Skeletal muscle satellite cell (primary cell): ENCODE measurements around the gene MYO18B.

Experiments
- H3K27me3 ChIP-seq: 2 replicates; pipeline ENCODE4 v1.7.0; 2013; ENCODE audit warnings: low read length; ENCODE audit not compliant: control insufficient read depth, insufficient read depth
- H3K36me3 ChIP-seq: 2 replicates; pipeline ENCODE4 v1.7.0; 2013; ENCODE audit warnings: mild to moderate bottlenecking, control low read depth, low read length; ENCODE audit not compliant: insufficient read depth
- H3K4me1 ChIP-seq: 2 replicates; pipeline ENCODE4 v1.7.0; 2013; ENCODE audit warnings: low read length; ENCODE audit not compliant: control insufficient read depth, insufficient read depth
- H3K4me2 ChIP-seq: 2 replicates; pipeline ENCODE4 v1.7.0; 2013; ENCODE audit warnings: mild to moderate bottlenecking, low read length
- H3K4me3 ChIP-seq: 2 replicates; pipeline ENCODE4 v1.7.0; 2013; ENCODE audit warnings: low read length
- H3K9ac ChIP-seq: 2 replicates; pipeline ENCODE4 v1.7.0; 2013; ENCODE audit warnings: mild to moderate bottlenecking, low read depth, low read length, moderate library complexity
- H3K9me3 ChIP-seq: replicated peaks from 2 replicates; pipeline ENCODE4 v1.7.0; 2013; ENCODE audit warnings: mild to moderate bottlenecking, control low read depth, low read length

MYO18B gene

GRCh38 chr22:25898707-25899365 lies 156.8 kb downstream of the MYO18B start:
- H3K4me3 ChIP-seq, result no peak overlapping the region
- H3K9ac ChIP-seq, result no peak overlapping the region
- no peaks in the 10 kb centered on the region for H3K9me3 ChIP-seq
- peaks cover 84% of the 10 kb centered on the region for H3K36me3 ChIP-seq
- H3K4me2 ChIP-seq, result no peak overlapping the region
- no peaks in the 10 kb centered on the region for H3K27me3 ChIP-seq
- H3K4me1 ChIP-seq, result no peaks in the 10 kb centered on the region

GRCh38 chr22:25899566-25899965 lies 157.6 kb downstream of the MYO18B start:
- Histone ChIP-seq H3K4me1 (no peaks in the 10 kb centered on the region), H3K9ac (no peak overlapping the region), H3K4me3 (no peak overlapping the region), H3K36me3 (peaks cover 86% of the 10 kb centered on the region), H3K4me2 (no peak overlapping the region), H3K27me3 (no peaks in the 10 kb centered on the region), H3K9me3 (no peaks in the 10 kb centered on the region)

GRCh38 chr22:25900390-25900789 lies 158.4 kb downstream of the MYO18B start:
- Histone ChIP-seq H3K4me2 (no peak overlapping the region), H3K9ac (no peak overlapping the region), H3K36me3 (peaks cover 82% of the 10 kb centered on the region), H3K4me3 (no peak overlapping the region), H3K4me1 (no peaks in the 10 kb centered on the region), H3K9me3 (no peaks in the 10 kb centered on the region), H3K27me3 (no peaks in the 10 kb centered on the region)

- H3K4me3 ChIP-seq, result no peak overlapping the region
- no peaks in the 10 kb centered on the region for H3K27me3 ChIP-seq
- no peak overlapping the region for H3K4me2 ChIP-seq
- no peak overlapping the region for H3K9ac ChIP-seq
- H3K36me3 ChIP-seq, result peaks cover 82% of the 10 kb centered on the region
- H3K4me1 ChIP-seq, result no peaks in the 10 kb centered on the region
- H3K9me3 ChIP-seq, result no peaks in the 10 kb centered on the region
Observed at GRCh38 chr22:25900880-25901279, 158.9 kb downstream of the MYO18B start.

- Histone ChIP-seq H3K4me3 (no peak overlapping the region), H3K27me3 (no peaks in the 10 kb centered on the region)
Observed at GRCh38 chr22:25902402-25902801, 160.4 kb downstream of the MYO18B start.

GRCh38 chr22:25903294-25903693 lies 161.3 kb downstream of the MYO18B start:
- Histone ChIP-seq H3K36me3 (peaks cover 75% of the 10 kb centered on the region), H3K9ac (no peak overlapping the region), H3K9me3 (no peaks in the 10 kb centered on the region), H3K4me3 (no peak overlapping the region), H3K4me2 (no peak overlapping the region), H3K27me3 (no peaks in the 10 kb centered on the region), H3K4me1 (no peaks in the 10 kb centered on the region)

More at GRCh38 chr22:25902402-25902801, 160.4 kb downstream of the MYO18B start:
- Histone ChIP-seq H3K9ac (no peak overlapping the region), H3K4me2 (no peak overlapping the region), H3K36me3 (peaks cover 81% of the 10 kb centered on the region), H3K4me1 (no peaks in the 10 kb centered on the region), H3K9me3 (no peaks in the 10 kb centered on the region)

- H3K4me1 ChIP-seq, result no peaks in the 10 kb centered on the region
- no peak overlapping the region for H3K4me2 ChIP-seq
- no peaks in the 10 kb centered on the region for H3K27me3 ChIP-seq
Observed at GRCh38 chr22:25908212-25908611, 166.2 kb downstream of the MYO18B start.

GRCh38 chr22:25908755-25909154 lies 166.8 kb downstream of the MYO18B start:
- Histone ChIP-seq H3K27me3 (no peaks in the 10 kb centered on the region), H3K4me2 (no peak overlapping the region), H3K4me3 (no peak overlapping the region), H3K9me3 (no peaks in the 10 kb centered on the region), H3K9ac (no peak overlapping the region), H3K4me1 (no peaks in the 10 kb centered on the region), H3K36me3 (peaks cover 69% of the 10 kb centered on the region)

More at GRCh38 chr22:25908212-25908611, 166.2 kb downstream of the MYO18B start:
- Histone ChIP-seq H3K9ac (no peak overlapping the region), H3K4me3 (no peak overlapping the region), H3K9me3 (no peaks in the 10 kb centered on the region), H3K36me3 (peaks cover 73% of the 10 kb centered on the region)

- H3K27me3 ChIP-seq, result no peaks in the 10 kb centered on the region
- no peaks in the 10 kb centered on the region for H3K4me1 ChIP-seq
- H3K9me3 ChIP-seq, result no peaks in the 10 kb centered on the region
- no peak overlapping the region for H3K4me3 ChIP-seq
- H3K36me3 ChIP-seq, result peaks cover 67% of the 10 kb centered on the region
- no peak overlapping the region for H3K9ac ChIP-seq
- no peak overlapping the region for H3K4me2 ChIP-seq
Observed at GRCh38 chr22:25909614-25910387, 167.8 kb downstream of the MYO18B start.

GRCh38 chr22:25911243-25911972 lies 169.4 kb downstream of the MYO18B start:
- Histone ChIP-seq H3K36me3 (peaks cover 61% of the 10 kb centered on the region), H3K9me3 (no peaks in the 10 kb centered on the region), H3K4me3 (no peak overlapping the region), H3K4me2 (no peak overlapping the region), H3K9ac (no peak overlapping the region), H3K4me1 (no peaks in the 10 kb centered on the region), H3K27me3 (no peaks in the 10 kb centered on the region)

GRCh38 chr22:25919452-25919851 lies 177.5 kb downstream of the MYO18B start:
- Histone ChIP-seq H3K27me3 (no peaks in the 10 kb centered on the region), H3K36me3 (peaks cover 54% of the 10 kb centered on the region), H3K4me2 (no peak overlapping the region), H3K4me1 (no peaks in the 10 kb centered on the region), H3K9ac (no peak overlapping the region), H3K4me3 (no peak overlapping the region), H3K9me3 (no peaks in the 10 kb centered on the region)
